ENCODE data around the gene SCFD1.

The SCFD1 gene

DNA sequence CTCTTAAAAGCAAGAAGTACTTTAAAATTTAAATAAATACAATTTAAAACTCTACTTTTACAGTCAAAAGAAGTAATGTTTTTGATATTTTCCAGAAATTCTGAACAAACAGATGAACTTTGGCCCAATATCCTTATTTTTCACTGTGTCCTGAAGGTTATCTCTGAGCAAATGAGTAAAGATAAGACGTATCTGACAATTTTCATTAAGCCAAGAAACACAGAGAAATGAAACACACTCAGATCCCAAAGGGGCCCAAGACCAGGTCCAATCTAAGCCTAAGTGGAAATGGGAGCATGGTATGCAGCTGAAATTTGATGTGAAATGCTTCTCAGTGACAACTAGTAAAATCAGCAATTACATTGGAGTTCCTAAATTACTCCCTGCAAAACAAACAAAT lies 146.7 kb downstream of the SCFD1 start:
- no peak for DNase-seq (ENCODE audit: low read depth)
- no peak for TF ChIP-seq CTCF (IDR thresholded peaks at IDR 0.05; ENCODE audit: insufficient read depth, low read depth, low read length, missing control alignments)
- no peak overlapping the region for H3K4me3 ChIP-seq (ENCODE audit: low read depth, low read length)

DNA sequence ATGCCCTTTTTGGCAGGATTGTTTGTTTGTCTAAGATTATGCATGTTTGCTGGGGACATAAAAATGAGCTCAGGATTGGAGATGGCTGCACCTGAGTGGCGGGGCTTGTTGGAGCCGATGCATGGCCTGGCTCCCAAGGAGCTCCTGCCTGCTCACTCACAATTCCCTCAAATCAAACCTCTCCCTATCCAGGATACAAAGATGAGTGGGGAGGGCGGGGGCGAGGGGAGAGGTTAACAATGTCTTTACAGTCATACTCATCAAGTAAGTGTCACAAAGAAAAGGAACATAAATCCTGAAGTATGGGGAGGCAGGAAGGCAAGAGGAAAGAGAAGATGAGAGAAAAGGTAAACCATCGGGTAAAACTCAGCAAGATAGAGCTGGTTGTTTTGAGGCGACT lies 148.3 kb downstream of the SCFD1 start:
- no peak for DNase-seq (ENCODE audit: low read depth)
- H3K4me3 ChIP-seq (ENCODE audit: low read depth, low read length): no peak overlapping the region
- no peak for TF ChIP-seq CTCF (IDR thresholded peaks at IDR 0.05; ENCODE audit: insufficient read depth, low read depth, low read length, missing control alignments)

GRCh38 chr14:30771595-30771994 lies 149.5 kb downstream of the SCFD1 start:
- no peak for DNase-seq (ENCODE audit: low read depth)
- no peak for TF ChIP-seq CTCF (IDR thresholded peaks at IDR 0.05; ENCODE audit: insufficient read depth, low read depth, low read length, missing control alignments)
- H3K4me3 ChIP-seq (ENCODE audit: low read depth, low read length): no peak overlapping the region

DNA sequence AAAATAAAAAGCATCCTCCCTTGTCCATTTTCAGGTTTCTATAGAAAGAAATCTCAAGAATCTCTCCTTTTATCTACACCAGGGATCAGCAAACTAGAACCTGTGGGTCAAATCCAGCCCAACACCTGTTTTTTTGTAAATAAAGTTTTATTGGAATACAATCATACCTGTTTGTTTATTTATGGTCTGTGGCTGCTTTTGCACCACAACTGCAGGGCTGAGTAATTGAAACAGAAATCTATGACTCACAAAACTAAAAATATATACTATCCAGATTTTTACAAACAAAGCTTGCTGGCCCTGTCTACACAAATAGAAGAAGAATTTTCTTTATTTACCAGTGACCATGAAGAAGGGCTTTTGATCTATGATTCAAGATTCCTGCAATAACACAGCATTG lies 157.1 kb downstream of the SCFD1 start:
- H3K4me3 ChIP-seq (ENCODE audit: low read depth, low read length): no peak overlapping the region
- no peak for TF ChIP-seq CTCF (IDR thresholded peaks at IDR 0.05; ENCODE audit: insufficient read depth, low read depth, low read length, missing control alignments)

More for the DNA sequence above, 157.1 kb downstream of the SCFD1 start:
- DNase-seq (ENCODE audit: low read depth): peak; percentile 40

All from GM12865 (cell line).